Gastrocnemius medialis (tissue), 4 donors: ENCODE data around the gene SP6. TPM values are rescaled to one million over a fixed set of nuclear protein-coding genes. Genes with fewer than 3 reads are reported as not detected.
A peak's percentile ranks its signal among the peaks of the same experiment; 100 is the strongest.

ENCODE experiments used
- ATAC-seq, 2 donors: fragments of 150-250 bp; one replicate each; pipeline ENCODE4 v1.9.1; 2016
- DNase-seq, 2 donors: peaks; one replicate each; pipeline ENCODE4 v3.0.0-alpha.2; 2019
- H3K27ac ChIP-seq, 4 donors: fragments of 200-600 bp; sonication (generic); 1 replicate in 1 of 4; 2 replicates in 3 of 4; pipeline ENCODE4 v1.5.1; 2016 to 2018; ENCODE audit warnings: mild to moderate bottlenecking in 2 of 4, moderate library complexity in 1 of 4
- H3K27me3 ChIP-seq, 3 donors: fragments of 200-600 bp; sonication (generic) in 2 of 3; 1 replicate in 1 of 3; 2 replicates in 2 of 3; pipeline versions ENCODE4 v1.5.1 to v1.6.0; 2016 to 2019; ENCODE audit warnings: mild to moderate bottlenecking in 1 of 3, moderate library complexity in 1 of 3
- H3K36me3 ChIP-seq, 2 donors: fragments of 200-600 bp; sonication (generic) in 1 of 2; one replicate each; pipeline ENCODE4 v1.5.1; 2017 to 2018
- H3K4me1 ChIP-seq, 2 donors: fragments of 200-600 bp; sonication (generic) in 1 of 2; one replicate each; pipeline ENCODE4 v1.5.1; 2016 to 2017; ENCODE audit warnings: mild to moderate bottlenecking in 2 of 2
- H3K4me3 ChIP-seq, 4 donors: fragments of 200-600 bp; sonication (generic) in 3 of 4; 1 replicate in 1 of 4; 2 replicates in 3 of 4; pipeline ENCODE4 v1.5.1; 2016 to 2019; ENCODE audit warnings: mild to moderate bottlenecking in 2 of 4
- H3K9me3 ChIP-seq, 3 donors: fragments of 200-600 bp; sonication (generic) in 2 of 3; 1 replicate in 1 of 3; 2 replicates in 2 of 3; pipeline ENCODE4 v1.5.1; 2016 to 2019
- CTCF ChIP-seq, 5 experiments: fragments of 450-650 bp in 3 of 5; fragments of 200-600 bp in 2 of 5; sonication (generic) in 2 of 5; IDR thresholded peaks in 4 of 5; conservative IDR thresholded peaks in 1 of 5; 1 replicate in 4 of 5; 2 replicates in 1 of 5; pipeline ENCODE4 v1.5.1; 2016 to 2019; ENCODE audit warnings: antibody characterized with exemption in 5 of 5, mild to moderate bottlenecking in 3 of 5, moderate library complexity in 3 of 5
- POLR2A ChIP-seq, 2 donors: fragments of 450-650 bp; IDR thresholded peaks; one replicate each; pipeline ENCODE4 v1.6.1; 2017; ENCODE audit warnings: antibody characterized with exemption in 2 of 2, mild to moderate bottlenecking in 2 of 2, moderate library complexity in 2 of 2
- in situ Hi-C, 4 donors: fragments of 200-750 bp; cut with MboI; loops; one replicate each; pipeline versions ENCODE4 v1.15.0 to v1.8.0; 2017; ENCODE audit warnings: low sequenced_read_pairs in 4 of 4
- intact Hi-C: fragments of 100-400 bp; cut with DNase I; formaldehyde crosslinking; loops from one replicate; pipeline ENCODE4 v1.15.1; 2023; ENCODE audit warnings: low total_unique reads
- total RNA-seq, 4 donors: library from RNA; depleted of rRNA; stranded (reverse); fragments of >200 nt; gene quantifications; one replicate each; pipeline versions ENCODE4 v1.1.0 to v1.2.3, GENCODE V29; 2016

Gene SP6
- total RNA-seq, 4 donors from 2014 or later = 0.16 TPM; not detected in 3

- Histone ChIP-seq H3K9me3 (no peaks in the 10 kb centered on the region), H3K4me3 (no peak overlapping the region), H3K36me3 (peaks cover 0 to 43% of the 10 kb centered on the region in 2 donors), H3K27me3 (no peaks in the 10 kb centered on the region), H3K27ac (peak overlapping the region in 3 of 4 donors; percentile 29 to 86 (median 80)), H3K4me1 (peaks cover 0 to 34% of the 10 kb centered on the region in 2 donors)
- TF ChIP-seq CTCF (IDR thresholded peaks at IDR 0.05 in 4 of 5, conservative IDR thresholded peaks at IDR 0.05 in 1 of 5) (no peak), POLR2A (IDR thresholded peaks at IDR 0.05) (no peak)
- in situ Hi-C loops (no loop called here), intact Hi-C loops (no loop called here)
- DNase-seq = no peak
- ATAC-seq = no peak
Observed at GRCh38 chr17:47810901-47811635, 39.9 kb downstream of the SP6 start.

GRCh38 chr17:47810200-47810821 is 40.7 kb downstream of the SP6 start:
- in situ Hi-C loops = no loop called here
- Histone ChIP-seq H3K27ac (peak overlapping the region in 3 of 4 donors; percentile 27 to 86 (median 80)), H3K4me1 (peaks cover 0 to 39% of the 10 kb centered on the region in 2 donors), H3K4me3 (no peak overlapping the region), H3K36me3 (peaks cover 0 to 35% of the 10 kb centered on the region in 2 donors), H3K27me3 (no peaks in the 10 kb centered on the region), H3K9me3 (no peaks in the 10 kb centered on the region)
- TF ChIP-seq POLR2A (IDR thresholded peaks at IDR 0.05) = no peak
- no peak for TF ChIP-seq CTCF (IDR thresholded peaks at IDR 0.05 in 4 of 5, conservative IDR thresholded peaks at IDR 0.05 in 1 of 5)
- DNase-seq (no peak), ATAC-seq (peak; percentile 31 to 69)
- intact Hi-C loops = no loop called here

- in situ Hi-C loops = loop anchor here in 1 of 4 donors (10.0 kb wide), 1 partner anchor 114 kb away; the partner anchor contains the start of gene TBKBP1
- Histone ChIP-seq H3K9me3 (no peaks in the 10 kb centered on the region), H3K4me1 (peaks cover 0 to 39% of the 10 kb centered on the region in 2 donors), H3K36me3 (peaks cover 0 to 23% of the 10 kb centered on the region in 2 donors), H3K27me3 (no peaks in the 10 kb centered on the region), H3K27ac (peak overlapping the region in 3 of 4 donors; percentile 69 to 86 (median 80)), H3K4me3 (no peak overlapping the region)
- TF ChIP-seq POLR2A (IDR thresholded peaks at IDR 0.05) (no peak), CTCF (IDR thresholded peaks at IDR 0.05 in 4 of 5, conservative IDR thresholded peaks at IDR 0.05 in 1 of 5) (no peak)
- ATAC-seq = no peak
- DNase-seq = no peak
- intact Hi-C loops = loop anchor here (10.0 kb wide), 1 partner anchor 114 kb away; the partner anchor contains the start of gene TBKBP1
Observed at GRCh38 chr17:47808830-47809480, 42.0 kb downstream of the SP6 start.

GRCh38 chr17:47808036-47808829 is 42.7 kb downstream of the SP6 start:
- DNase-seq = no peak
- Histone ChIP-seq H3K27ac (peak overlapping the region in 3 of 4 donors; percentile 69 to 86 (median 80)), H3K9me3 (no peaks in the 10 kb centered on the region), H3K27me3 (no peaks in the 10 kb centered on the region), H3K4me1 (peaks cover 0 to 39% of the 10 kb centered on the region in 2 donors), H3K36me3 (peaks cover 0 to 16% of the 10 kb centered on the region in 2 donors), H3K4me3 (no peak overlapping the region)
- intact Hi-C loops (loop anchor here (10.0 kb wide), 1 partner anchor 113 kb away; the partner anchor contains the start of gene TBKBP1), in situ Hi-C loops (loop anchor here in 1 of 4 donors (10.0 kb wide), 1 partner anchor 113 kb away; the partner anchor contains the start of gene TBKBP1)
- no peak for ATAC-seq
- TF ChIP-seq POLR2A (IDR thresholded peaks at IDR 0.05) = no peak
- no peak for TF ChIP-seq CTCF (IDR thresholded peaks at IDR 0.05 in 4 of 5, conservative IDR thresholded peaks at IDR 0.05 in 1 of 5)
